ENCODE results near the gene ITGB6. TPM values are rescaled to one million over a fixed set of nuclear protein-coding genes. Genes with fewer than 3 reads are reported as not detected.

The ITGB6 gene
- total and polyA plus RNA-seq, 2 donors (not counting 1 experiment from before 2014, with no cell fraction given), result 0.01 TPM; not detected in 1

DNA sequence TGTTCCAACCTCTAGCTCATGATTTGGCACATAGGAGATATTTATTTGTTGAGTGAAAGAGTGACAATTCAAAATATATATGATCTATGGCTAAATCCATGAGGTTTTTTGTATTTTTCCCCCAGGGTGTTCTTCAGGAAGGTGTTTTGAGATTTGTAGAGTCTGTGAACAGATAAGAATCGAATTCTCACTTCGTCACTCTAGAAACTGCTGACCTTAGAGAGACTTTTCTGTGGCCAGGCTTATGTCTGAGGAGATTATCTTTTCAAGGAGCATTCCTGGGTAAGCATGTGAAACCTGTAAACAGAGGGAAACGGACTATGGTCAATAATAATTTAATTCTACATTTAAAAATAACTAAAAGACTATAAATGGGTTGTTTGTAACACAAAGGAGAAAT is 849 bp upstream of the ITGB6 start:
- Histone ChIP-seq H2AFZ (ENCODE audit: low read length) (no peak overlapping the region), H4K20me1 (ENCODE audit: control insufficient read depth, extremely low read depth, insufficient read depth, low read length) (no peaks in the 10 kb centered on the region), H3K27me3 (ENCODE audit: control insufficient read depth, insufficient read depth, low read length) (no peaks in the 10 kb centered on the region), H3K9me3 (ENCODE audit: control insufficient read depth, insufficient read depth, low read depth, low read length) (no peaks in the 10 kb centered on the region), H3K4me2 (ENCODE audit: extremely low read depth, insufficient read depth, low read length) (no peak overlapping the region), H3K36me3 (ENCODE audit: control insufficient read depth, insufficient read depth, low read length) (no peaks in the 10 kb centered on the region), H3K4me1 (ENCODE audit: control insufficient read depth, extremely low read depth, insufficient read depth, low read length) (peaks cover 10% of the 10 kb centered on the region), H3K79me2 (ENCODE audit: control insufficient read depth, insufficient read depth, low read length) (no peaks in the 10 kb centered on the region), H3K9ac (ENCODE audit: insufficient read depth, low read length) (no peak overlapping the region), H3K27ac (ENCODE audit: insufficient read depth, low read length) (no peak overlapping the region), H3K4me3 (replicated peaks in 1 of 4; ENCODE audit: control extremely low read depth in 1 of 4, insufficient read depth in 1 of 4, low read depth in 3 of 4, low read length in 4 of 4) (no peak overlapping the region)
- DNase-seq (ENCODE audit: low read depth in 2 of 2), result no peak
- TF ChIP-seq, protein P1, sequence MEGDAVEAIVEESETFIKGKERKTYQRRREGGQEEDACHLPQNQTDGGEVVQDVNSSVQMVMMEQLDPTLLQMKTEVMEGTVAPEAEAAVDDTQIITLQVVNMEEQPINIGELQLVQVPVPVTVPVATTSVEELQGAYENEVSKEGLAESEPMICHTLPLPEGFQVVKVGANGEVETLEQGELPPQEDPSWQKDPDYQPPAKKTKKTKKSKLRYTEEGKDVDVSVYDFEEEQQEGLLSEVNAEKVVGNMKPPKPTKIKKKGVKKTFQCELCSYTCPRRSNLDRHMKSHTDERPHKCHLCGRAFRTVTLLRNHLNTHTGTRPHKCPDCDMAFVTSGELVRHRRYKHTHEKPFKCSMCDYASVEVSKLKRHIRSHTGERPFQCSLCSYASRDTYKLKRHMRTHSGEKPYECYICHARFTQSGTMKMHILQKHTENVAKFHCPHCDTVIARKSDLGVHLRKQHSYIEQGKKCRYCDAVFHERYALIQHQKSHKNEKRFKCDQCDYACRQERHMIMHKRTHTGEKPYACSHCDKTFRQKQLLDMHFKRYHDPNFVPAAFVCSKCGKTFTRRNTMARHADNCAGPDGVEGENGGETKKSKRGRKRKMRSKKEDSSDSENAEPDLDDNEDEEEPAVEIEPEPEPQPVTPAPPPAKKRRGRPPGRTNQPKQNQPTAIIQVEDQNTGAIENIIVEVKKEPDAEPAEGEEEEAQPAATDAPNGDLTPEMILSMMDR (conservative IDR thresholded peaks at IDR 0.05 in 1 of 2, IDR thresholded peaks at IDR 0.05 in 1 of 2; ENCODE audit: low read depth in 1 of 2, low read length in 2 of 2), result no peak
- no peak for TF ChIP-seq EZH2 (IDR thresholded peaks at IDR 0.05; ENCODE audit: low read length, missing control alignments)

DNA sequence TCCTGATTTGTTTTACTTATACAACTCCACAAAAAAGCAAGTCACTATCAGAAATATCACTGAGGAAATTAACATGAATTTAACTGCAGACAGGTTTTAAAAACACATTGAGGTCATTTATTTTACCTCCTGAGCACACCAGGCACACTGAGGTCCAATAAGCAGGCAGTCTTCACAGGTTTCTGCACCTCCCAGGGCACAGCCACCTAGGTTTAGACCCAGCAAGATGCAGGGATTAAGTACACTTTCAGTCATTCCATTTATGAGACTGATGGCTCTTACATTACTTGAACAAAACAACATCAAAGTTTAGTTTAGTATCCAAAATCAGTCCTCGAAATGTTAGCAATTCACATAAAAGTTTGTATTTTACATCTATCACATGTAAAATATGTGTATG is 1.0 kb downstream of the ITGB6 start:
- Histone ChIP-seq H3K4me3 (replicated peaks in 1 of 4; ENCODE audit: control extremely low read depth in 1 of 4, insufficient read depth in 1 of 4, low read depth in 3 of 4, low read length in 4 of 4) (no peak overlapping the region), H4K20me1 (ENCODE audit: control insufficient read depth, extremely low read depth, insufficient read depth, low read length) (no peaks in the 10 kb centered on the region), H3K9me3 (ENCODE audit: control insufficient read depth, insufficient read depth, low read depth, low read length) (no peaks in the 10 kb centered on the region), H3K4me1 (ENCODE audit: control insufficient read depth, extremely low read depth, insufficient read depth, low read length) (no peaks in the 10 kb centered on the region), H3K79me2 (ENCODE audit: control insufficient read depth, insufficient read depth, low read length) (no peaks in the 10 kb centered on the region), H3K36me3 (ENCODE audit: control insufficient read depth, insufficient read depth, low read length) (no peaks in the 10 kb centered on the region), H3K27me3 (ENCODE audit: control insufficient read depth, insufficient read depth, low read length) (no peaks in the 10 kb centered on the region), H3K9ac (ENCODE audit: insufficient read depth, low read length) (no peak overlapping the region), H2AFZ (ENCODE audit: low read length) (no peak overlapping the region), H3K27ac (ENCODE audit: insufficient read depth, low read length) (no peak overlapping the region), H3K4me2 (ENCODE audit: extremely low read depth, insufficient read depth, low read length) (no peak overlapping the region)
- DNase-seq (ENCODE audit: low read depth in 2 of 2), result no peak
- TF ChIP-seq EZH2 (IDR thresholded peaks at IDR 0.05; ENCODE audit: low read length, missing control alignments), result no peak
- TF ChIP-seq, protein P1 (conservative IDR thresholded peaks at IDR 0.05 in 1 of 2, IDR thresholded peaks at IDR 0.05 in 1 of 2; ENCODE audit: low read depth in 1 of 2, low read length in 2 of 2), result no peak

DNA sequence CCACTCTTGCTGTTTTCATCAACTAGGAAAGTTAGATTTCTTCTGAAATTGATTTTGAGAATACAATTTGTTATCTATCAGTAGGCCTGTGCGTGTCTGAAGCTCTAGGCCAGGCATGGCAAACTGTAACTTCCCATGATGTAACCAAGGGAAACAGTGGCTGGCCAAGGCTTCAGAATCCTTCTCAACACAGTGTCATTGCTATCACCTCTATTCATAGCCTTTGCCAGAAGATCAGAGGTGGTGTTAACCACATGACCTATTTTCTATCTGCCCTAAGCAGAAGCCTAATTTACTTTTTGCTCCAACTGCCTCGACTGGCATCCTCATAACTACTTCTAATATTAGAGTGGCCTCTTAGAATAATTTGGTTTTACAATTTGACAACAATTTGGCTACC is 2.5 kb downstream of the ITGB6 start:
- Histone ChIP-seq H3K4me3 (replicated peaks in 1 of 4; ENCODE audit: control extremely low read depth in 1 of 4, insufficient read depth in 1 of 4, low read depth in 3 of 4, low read length in 4 of 4) (no peak overlapping the region), H3K9me3 (ENCODE audit: control insufficient read depth, insufficient read depth, low read depth, low read length) (no peaks in the 10 kb centered on the region), H2AFZ (ENCODE audit: low read length) (no peak overlapping the region), H3K79me2 (ENCODE audit: control insufficient read depth, insufficient read depth, low read length) (no peaks in the 10 kb centered on the region), H3K36me3 (ENCODE audit: control insufficient read depth, insufficient read depth, low read length) (no peaks in the 10 kb centered on the region), H3K27me3 (ENCODE audit: control insufficient read depth, insufficient read depth, low read length) (no peaks in the 10 kb centered on the region), H3K27ac (ENCODE audit: insufficient read depth, low read length) (no peak overlapping the region), H4K20me1 (ENCODE audit: control insufficient read depth, extremely low read depth, insufficient read depth, low read length) (no peaks in the 10 kb centered on the region), H3K4me1 (ENCODE audit: control insufficient read depth, extremely low read depth, insufficient read depth, low read length) (no peaks in the 10 kb centered on the region), H3K9ac (ENCODE audit: insufficient read depth, low read length) (no peak overlapping the region), H3K4me2 (ENCODE audit: extremely low read depth, insufficient read depth, low read length) (no peak overlapping the region)
- TF ChIP-seq EZH2 (IDR thresholded peaks at IDR 0.05; ENCODE audit: low read length, missing control alignments), result no peak
- TF ChIP-seq, protein P1 (conservative IDR thresholded peaks at IDR 0.05 in 1 of 2, IDR thresholded peaks at IDR 0.05 in 1 of 2; ENCODE audit: low read depth in 1 of 2, low read length in 2 of 2), result no peak
- no peak for DNase-seq (ENCODE audit: low read depth in 2 of 2)
